Measurements from ENCODE around the gene SLC24A2.
"Not testable (repeated sequence)": the region's sequence is repeated elsewhere in the genome, so short reads cannot be mapped to it uniquely, and the experiment has no call there.

Gene SLC24A2

DNA sequence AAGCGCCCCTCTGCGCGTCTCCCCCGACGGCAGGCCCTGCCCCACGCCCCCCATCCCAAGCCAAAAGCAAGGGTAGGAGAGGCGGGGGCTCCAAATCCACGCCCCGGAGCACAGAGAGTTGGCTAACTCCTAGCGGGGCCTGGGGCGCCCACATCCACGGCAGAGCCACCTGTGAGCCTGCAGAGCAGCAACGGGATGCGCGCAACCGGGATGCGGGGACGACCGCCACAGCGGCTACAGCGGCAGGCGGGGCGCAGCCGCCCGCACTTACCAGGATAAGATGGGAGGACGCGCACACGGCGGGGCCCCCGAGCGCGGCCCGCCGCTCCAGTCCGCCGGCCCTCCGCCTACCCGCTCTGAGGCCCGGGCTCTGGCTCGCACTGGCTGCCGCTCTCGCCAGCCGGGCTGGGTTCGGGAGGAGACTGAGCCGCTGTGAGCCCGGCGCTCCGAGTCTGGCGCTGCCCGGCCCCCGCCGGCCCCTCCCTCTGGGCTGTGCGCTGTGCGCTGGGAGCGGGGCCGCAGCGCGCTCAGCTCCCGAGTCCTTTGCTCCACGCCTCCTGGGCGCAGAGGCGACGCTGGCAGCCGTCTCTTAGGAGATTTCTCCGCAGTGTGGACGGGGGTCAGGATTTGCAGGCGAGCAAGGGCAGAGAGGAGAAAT is at the start of gene SLC24A2:
Gene SLC24A2, minus strand, starts transcription at position 424 of the 658 bp plus-strand sequence.
- DNase-seq = no peak

DNA sequence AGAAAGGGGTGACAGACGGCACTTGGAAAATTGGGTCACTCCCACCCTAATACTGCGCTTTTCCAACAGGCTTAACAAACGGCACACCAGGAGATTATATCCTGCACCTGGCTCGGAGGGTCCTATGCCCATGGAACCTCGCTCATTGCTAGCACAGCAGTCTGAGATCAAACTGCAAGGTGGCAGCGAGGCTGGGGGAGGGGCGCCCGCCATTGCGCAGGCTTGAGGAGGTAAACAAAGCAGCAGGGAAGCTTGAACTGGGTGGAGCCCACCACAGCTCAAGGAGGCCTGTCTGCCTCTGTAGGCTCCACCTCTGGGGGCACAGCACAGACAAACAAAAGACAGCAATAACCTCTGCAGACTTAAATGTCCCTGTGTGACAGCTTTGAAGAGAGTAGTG is 44.5 kb upstream of the SLC24A2 start:
- not testable (repeated sequence) for DNase-seq

GRCh38 chr9:19830796-19831195 is 42.0 kb upstream of the SLC24A2 start:
- no peak for DNase-seq

- DNase-seq = no peak
These were observed 39.8 kb upstream of the SLC24A2 start for GRCh38 chr9:19828576-19829109.

DNA sequence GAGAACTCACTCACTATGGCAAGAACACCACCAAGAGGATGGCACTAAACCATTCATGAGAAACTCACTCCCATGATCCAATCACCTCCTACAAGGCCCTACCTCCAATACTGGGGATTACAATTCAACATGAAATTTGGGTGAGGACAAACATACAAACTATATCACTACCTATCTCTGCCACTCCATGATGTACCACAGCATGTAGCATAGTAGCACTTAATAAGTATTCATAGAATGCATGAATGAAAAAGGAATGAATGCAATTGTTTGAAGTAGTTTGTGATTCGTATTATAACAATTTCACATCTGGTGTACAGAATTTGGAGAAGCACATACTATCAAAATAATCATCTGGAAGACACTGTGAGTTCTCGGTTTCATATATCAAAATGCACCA is 27.9 kb upstream of the SLC24A2 start:
- DNase-seq = no peak

GRCh38 chr9:19812194-19812593 is 23.4 kb upstream of the SLC24A2 start:
- no peak for DNase-seq

DNA sequence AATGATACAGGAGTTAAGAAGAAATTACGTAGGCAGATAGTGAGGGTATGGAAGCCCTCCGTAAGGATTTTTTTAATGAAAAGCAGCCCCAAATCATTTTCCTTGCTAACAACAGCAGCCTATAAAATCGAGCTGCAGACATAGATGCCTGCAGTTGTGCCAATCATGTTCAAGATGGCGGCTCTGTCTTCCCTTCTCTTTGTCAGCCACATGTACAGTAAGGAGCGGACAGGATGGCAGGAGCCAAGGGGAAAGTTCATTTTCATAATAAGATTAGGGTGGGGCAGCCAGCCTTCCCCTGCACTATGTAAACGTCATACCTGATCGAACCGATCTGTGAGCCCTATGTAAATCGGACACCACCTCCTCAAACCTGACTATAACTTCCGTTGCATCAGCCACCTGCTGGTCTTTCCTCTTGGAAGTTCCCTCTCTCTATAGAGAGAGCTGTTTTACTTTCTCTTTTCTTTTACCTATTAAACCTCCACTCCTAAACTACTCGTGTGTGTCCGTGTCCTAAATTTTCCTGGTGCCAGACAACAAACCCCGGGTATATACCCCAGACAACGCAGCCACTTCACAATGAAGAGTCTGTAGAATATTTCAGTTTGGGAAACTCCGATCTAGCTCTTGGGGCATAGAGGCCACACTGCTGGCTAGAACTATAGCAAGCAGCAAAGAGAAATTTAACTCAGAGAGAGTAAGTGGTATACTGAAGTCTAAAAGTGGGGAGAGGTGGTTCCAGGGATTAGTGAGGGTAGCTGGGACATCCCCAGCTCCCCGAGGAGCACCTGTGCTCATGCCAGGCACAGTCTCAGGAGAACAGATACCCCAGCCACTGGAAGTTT is 20.8 kb upstream of the SLC24A2 start:
- DNase-seq = no peak

GRCh38 chr9:19807182-19807892 is 18.5 kb upstream of the SLC24A2 start:
- DNase-seq = no peak

GRCh38 chr9:19804431-19804830 is 15.6 kb upstream of the SLC24A2 start:
- no peak for DNase-seq

- DNase-seq = no peak
These were observed 12.0 kb upstream of the SLC24A2 start for GRCh38 chr9:19800884-19801283.

DNA sequence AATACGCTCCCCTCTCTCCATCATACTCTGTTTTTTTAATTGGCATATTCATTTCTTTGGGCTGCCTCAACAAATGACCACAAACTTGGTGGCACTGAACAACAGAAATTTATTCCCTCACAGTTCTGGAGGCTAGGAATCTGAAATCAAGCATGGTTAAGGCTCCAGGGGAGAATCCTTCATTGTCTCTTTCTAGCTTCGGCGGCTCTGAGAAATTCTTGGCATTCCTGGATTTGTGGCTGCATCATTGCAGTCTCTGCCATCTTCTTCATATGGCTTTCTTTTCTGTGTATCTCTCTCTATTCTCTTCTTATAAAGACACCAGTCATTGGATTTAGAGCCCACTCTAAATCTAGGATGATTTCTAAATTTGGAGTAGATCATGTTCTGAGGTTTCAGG is 10.9 kb upstream of the SLC24A2 start:
- DNase-seq = no peak

DNA sequence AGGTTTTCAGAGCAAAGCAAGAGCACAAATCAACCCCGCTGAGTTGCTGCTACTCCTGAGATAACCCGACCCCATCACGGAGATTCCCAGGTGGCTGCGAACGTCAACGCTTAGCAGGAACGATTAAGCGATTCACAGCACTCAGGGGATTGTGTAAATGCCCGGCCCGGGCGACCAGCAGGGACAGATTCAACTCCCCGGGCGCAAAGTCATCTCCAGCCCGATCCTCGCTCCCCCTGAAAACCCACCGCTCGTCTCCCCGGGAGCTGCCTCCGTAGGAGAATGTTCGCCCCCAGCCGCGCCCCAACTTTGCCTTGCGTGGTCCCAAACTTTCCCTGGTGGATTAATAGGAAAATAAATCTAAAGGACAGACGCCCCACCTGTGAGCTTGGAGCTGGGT is 685 bp downstream of the SLC24A2 start:
- no peak for DNase-seq

GRCh38 chr9:19787672-19788071 is 1.2 kb downstream of the SLC24A2 start:
- no peak for DNase-seq

- no peak for DNase-seq
These were observed 3.6 kb downstream of the SLC24A2 start for GRCh38 chr9:19785230-19785629.

- no peak for DNase-seq
These were observed 4.7 kb downstream of the SLC24A2 start for GRCh38 chr9:19784136-19784535.

GRCh38 chr9:19783500-19783899 is 5.3 kb downstream of the SLC24A2 start:
- no peak for DNase-seq

- no peak for DNase-seq
These were observed 6.8 kb downstream of the SLC24A2 start for GRCh38 chr9:19782005-19782404.

DNA sequence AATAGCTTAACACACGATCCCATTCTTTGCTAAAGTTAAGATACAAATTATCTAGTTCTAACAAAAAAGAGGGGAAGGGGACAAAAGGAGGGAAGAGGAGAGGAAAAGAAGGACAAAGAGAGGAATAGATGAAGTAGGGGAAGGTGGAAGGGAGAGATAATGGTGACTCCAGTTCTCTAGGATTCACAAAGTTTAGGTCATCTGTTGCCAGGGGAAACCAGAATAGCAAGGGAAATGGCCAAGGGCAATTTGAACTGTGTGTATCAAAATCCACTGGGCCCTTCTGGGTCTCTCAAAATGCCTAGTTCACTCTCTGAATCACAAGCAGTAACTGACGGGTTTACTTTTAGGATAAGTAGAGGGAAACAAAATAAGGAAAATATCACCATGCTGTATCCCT is 7.6 kb downstream of the SLC24A2 start:
- DNase-seq = no peak

DNA sequence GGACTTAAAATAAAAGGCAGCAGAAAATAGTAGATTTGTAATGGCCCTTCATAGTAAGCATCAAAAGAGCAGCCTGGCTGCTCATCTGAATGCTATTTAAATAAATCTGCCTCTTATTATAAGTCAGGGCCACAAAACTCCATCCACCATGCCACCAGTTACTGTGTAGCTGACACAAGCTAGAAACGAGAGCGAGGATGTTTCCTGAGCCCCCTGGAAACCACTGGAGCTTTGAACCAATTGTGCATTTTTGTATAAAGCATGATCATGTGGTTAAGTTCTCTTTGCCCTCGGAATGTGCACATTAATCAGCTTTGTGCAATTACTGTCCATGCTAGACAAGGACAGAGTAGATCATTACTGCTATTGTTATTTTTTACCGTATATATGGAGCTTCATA is 17.4 kb downstream of the SLC24A2 start:
- no peak for DNase-seq

DNA sequence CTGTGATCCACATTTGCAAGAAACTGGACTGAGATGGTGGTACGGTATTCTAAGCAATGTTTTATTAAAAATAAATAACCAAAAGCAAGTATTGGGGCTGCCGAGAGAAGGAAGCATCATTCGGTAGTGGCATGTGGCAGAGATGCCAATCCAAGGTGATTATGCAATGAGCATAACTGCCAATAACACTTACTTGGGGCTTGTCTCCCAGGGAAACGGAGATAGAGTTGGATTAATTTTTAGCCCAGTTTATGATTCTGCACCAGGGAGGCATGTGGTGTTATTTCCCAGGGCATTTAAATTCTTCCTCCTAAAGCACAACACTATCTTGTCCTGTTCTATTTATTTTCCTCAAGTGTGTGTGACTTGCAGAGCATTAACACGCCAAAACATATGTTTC is 17.9 kb downstream of the SLC24A2 start:
- DNase-seq = no peak

GRCh38 chr9:19769213-19769612 is 19.6 kb downstream of the SLC24A2 start:
- no peak for DNase-seq

DNA sequence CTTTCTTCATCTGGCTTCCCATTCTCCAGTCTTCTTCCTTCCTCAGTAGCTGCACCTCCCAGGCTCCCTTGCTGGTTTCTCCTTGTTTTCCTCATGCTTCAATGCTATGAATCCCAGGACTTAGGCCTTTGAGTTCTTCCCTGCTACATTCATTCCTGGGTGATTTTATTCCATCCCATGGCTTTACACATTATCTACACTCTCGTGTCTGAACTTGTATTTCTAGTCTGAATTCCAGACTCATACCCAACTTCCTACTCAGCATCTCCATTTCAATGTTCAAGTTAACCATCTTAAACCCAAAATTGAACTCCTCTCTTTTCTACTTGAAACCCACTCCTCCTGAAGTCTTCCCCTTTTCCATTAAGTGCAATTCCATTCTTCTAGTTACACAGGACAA is 20.0 kb downstream of the SLC24A2 start:
- DNase-seq = no peak

DNA sequence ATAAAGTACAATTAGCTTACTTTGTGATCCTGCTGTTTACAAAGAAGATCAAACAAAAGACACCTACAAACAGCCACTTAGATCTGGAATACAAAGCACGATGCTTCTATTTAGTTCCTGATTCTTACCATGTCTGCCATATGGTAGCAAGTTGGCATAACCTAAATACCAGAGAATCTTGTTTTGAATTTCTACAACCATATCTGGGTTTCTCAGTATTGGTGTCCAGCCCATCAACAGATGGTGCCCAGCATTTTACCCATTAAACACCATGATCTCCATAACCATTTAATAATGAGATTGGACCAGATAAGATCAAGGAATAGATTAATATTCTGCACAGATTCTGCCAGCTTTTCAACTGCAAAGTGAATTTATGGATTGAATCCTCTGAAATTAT is 29.8 kb downstream of the SLC24A2 start:
- no peak for DNase-seq

DNA sequence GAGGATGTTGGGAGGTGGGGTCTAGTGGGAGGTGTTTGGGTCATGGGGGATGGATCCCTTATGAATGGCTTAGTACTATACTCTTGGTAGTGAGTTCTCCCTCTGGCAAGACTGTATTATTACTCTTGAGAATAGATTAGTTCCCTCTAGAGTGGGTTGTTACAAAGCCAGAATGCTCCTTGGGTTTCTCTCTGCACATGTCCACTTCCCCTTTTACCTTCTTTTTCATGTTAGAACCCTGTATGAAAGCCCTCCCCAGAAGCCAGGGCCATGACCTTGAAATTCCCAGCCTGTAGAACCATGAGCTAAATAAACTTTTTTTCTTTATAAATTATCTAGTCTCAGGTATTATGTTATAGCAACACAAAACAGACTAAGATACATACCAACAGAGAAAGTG is 31.1 kb downstream of the SLC24A2 start:
- no peak for DNase-seq
